Activated CD8-positive, alpha-beta memory T cell treated with anti-CD3 and anti-CD28 coated beads, Interleukin-2, amount 50 U/mL, for 24 hours (primary cell): ENCODE measurements around the gene LIPA.
"Not testable (repeated sequence)": the region's sequence is repeated elsewhere in the genome, so short reads cannot be mapped to it uniquely, and the experiment has no call there.

Experiments
- DNase-seq: peaks from one replicate; pipeline ENCODE4 v3.0.0-alpha.2; 2020; ENCODE audit errors: extremely low read depth

LIPA gene

GRCh38 chr10:89251409-89252224 is at the start of gene LIPA:
Gene LIPA (minus strand): TSS chr10:89251775. CDS start chr10:89247648, 4,127 bp downstream.
- DNase-seq = peak; percentile 88

GRCh38 chr10:89301232-89301631 is 49.7 kb upstream of the LIPA start:
- DNase-seq = no peak

DNA sequence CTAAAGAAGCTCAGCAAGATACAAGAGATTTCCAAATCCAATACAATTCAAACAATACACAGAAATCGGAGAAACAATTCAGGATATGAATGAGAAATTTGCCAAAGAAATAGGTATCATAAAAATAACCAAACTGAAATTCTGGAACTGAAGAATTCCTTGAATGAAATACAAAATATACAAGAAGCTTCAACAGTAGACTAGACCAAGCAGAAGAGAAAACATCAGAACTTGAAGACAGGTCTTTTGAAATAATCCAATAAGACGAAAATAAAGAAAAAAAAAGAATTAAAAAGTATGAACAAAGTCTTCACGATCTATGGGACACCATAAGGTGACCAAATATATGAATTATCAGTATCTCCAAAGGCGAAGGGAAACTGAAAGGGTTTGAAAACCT is 47.5 kb upstream of the LIPA start:
- no peak for DNase-seq

DNA sequence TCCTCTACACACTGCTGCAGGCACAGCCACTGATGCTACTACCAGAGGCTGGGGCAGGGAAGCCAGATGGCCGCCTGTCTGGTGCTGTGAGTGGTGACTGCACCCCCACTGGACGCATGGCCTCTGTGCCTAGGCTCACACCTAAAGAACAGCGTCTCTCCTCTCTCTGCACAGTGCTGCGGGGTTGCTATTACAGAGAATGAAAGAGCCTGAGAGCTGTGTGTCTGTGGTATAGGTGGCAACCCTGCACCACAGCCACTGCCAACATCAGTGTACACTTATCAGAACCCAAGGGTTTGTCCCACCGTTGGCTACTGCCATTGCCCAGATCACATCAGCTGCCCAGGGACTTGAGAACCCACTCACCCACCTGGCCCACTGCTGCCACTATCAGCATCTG is 46.2 kb upstream of the LIPA start:
- no peak for DNase-seq

GRCh38 chr10:89297356-89297755 is 45.8 kb upstream of the LIPA start:
- no peak for DNase-seq

- no peak for DNase-seq
Observed at GRCh38 chr10:89296220-89296648, 44.7 kb upstream of the LIPA start.

DNA sequence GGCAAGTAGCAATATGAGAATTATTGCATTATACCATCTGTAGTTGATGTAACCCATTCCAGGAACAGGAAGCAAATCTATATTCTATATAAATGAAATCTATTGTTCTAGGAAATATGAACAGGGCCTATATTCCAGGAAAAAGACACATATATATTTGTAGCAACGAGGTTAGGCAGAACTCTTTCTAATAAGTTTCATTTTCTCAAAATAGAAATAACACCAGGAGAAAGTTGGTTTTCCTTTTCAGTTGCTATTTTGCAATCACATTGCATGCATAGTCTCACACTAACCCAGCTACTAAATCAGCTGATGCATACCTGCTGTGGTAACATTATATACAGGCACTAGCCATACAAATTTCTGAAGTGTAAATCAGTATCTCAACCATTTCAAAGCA is 44.0 kb upstream of the LIPA start:
- no peak for DNase-seq

- no peak for DNase-seq
Observed at GRCh38 chr10:89294721-89295239, 43.2 kb upstream of the LIPA start.

DNA sequence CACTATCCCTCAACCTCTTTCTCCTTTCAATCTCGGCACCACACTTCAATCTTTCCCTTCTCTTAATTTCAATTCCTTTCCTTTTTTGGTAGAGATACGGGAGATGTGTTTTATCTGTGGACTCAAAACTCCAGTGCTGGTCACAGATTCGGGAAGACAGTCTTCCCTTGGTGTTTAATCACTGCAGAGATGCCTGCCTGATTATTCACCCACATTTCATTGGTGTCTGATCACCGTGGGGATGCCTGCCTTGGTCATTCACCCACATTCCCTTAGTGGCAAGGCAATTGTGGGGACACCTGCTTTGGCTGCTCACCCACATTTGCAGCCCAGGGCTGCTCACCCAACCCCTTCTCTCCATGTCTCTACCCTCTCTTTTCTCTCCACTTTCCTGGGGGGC is 33.7 kb upstream of the LIPA start:
- DNase-seq = not testable (repeated sequence)

- not testable (repeated sequence) for DNase-seq
Observed at GRCh38 chr10:89284711-89285110, 33.1 kb upstream of the LIPA start.

DNA sequence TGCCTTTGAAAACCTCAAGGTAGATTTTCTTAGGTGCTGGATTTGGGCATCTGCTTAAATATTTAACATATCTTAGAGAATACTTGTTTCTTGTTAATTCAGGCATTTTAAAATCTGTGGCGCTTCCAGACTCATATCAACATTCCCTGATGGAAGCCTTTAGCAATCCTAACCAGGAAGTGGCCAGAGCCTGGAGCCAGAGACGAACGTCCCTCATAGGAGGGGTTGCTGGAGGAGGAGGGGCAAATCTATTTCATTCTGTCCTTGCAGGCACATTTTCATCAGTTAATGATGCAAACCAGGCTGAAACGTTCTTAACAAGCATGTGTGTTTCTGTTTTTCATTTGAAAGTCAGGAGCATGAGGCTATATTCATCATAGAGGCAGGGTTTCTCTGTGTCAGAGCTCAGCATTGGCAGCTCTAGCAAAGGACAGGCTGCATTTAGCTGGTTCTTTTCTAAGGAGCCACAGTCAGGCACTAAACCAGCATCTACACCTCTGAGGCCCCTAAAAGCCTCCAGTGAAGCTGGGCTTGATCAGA is 32.4 kb upstream of the LIPA start:
- DNase-seq = no peak

GRCh38 chr10:89283025-89283935 is 31.7 kb upstream of the LIPA start:
- DNase-seq = no peak

- no peak for DNase-seq
Observed at GRCh38 chr10:89281606-89282395, 30.2 kb upstream of the LIPA start.

- DNase-seq = no peak
Observed at GRCh38 chr10:89280508-89280907, 28.9 kb upstream of the LIPA start.

- no peak for DNase-seq
Observed at GRCh38 chr10:89279421-89279869, 27.9 kb upstream of the LIPA start.

DNA sequence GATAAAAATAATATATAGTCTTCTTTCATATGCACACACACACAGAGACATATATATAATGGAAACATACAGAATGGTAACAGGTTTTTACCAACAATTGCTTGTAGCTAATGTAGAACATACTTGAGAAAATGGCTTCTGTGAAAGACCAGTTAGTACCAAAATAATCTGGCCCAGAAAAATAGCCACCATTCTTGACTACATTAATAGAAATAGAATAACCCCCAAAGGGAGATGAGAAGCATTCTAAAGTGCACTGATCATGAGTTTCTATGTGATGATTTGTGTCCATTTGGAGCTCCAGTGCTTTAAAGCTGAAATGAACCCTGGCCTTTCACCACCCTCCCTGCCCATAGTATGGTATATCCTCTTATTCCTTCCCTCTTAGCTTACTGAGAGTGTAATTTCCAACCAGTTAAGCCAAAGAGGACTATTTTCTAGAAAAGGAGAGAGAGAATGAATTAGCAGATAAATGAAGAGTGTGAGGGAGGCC is 27.4 kb upstream of the LIPA start:
- no peak for DNase-seq

GRCh38 chr10:89278034-89278535 is 26.5 kb upstream of the LIPA start:
- no peak for DNase-seq

DNA sequence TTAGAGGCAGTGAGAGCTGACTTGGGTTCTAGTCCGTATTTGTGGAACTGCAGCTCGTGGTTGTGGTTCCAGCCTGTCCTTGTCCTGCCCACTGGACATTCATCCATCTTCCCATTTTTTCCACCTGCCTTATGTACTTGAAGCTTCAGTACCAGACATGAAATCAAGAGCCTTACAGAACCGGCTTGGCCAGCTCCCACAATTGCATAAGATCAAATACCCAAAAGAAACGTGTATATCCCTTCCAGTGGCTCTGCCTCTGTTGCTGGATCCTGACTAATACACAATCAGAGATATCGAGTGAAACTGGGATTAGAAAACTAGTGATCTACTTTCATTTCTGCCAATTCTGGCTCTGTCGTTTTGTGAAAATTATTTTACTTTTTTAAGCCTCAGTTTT is 23.8 kb upstream of the LIPA start:
- no peak for DNase-seq

GRCh38 chr10:89274928-89275327 is 23.4 kb upstream of the LIPA start:
- DNase-seq = no peak

- no peak for DNase-seq
Observed at GRCh38 chr10:89273680-89274079, 22.1 kb upstream of the LIPA start.

DNA sequence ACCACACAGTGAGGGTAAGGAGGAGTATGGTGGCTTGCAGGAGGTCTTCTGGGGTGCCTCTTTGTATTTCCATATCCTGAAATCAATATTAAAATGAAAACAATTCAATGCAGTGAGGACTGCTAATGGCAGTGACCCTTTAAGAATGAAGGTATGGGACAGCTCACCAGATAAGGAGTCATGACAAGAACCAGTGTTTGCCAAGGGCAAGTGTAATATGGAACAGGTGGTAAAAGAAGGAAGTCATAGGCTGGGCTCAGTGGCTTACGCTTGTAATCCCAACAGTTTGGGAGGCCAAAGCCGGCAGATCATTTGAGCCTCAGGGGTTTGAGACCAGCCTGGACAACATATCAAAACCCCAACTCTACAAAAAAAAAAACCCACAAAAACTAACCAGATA is 20.0 kb upstream of the LIPA start:
- DNase-seq = no peak
